Neural progenitor cell (in vitro differentiated cells): ENCODE data around the gene NOP16. TPM values are rescaled to one million over a fixed set of nuclear protein-coding genes. Genes with fewer than 3 reads are reported as not detected.

ENCODE experiments used
- DNase-seq: peaks from one replicate; pipeline ENCODE4 v3.0.0-alpha.2; 2016; ENCODE audit warnings: low spot score
- H2AFZ ChIP-seq: fragments of 200-600 bp; sonication (generic); replicated peaks from 2 replicates; pipeline ENCODE4 v1.6.1; 2016; ENCODE audit warnings: antibody characterized with exemption
- H3F3A ChIP-seq: fragments of 200-600 bp; sonication (generic); 2 replicates; pipeline ENCODE4 v1.6.1; 2016; ENCODE audit warnings: antibody characterized with exemption, low read depth
- H3K27ac ChIP-seq: fragments of 200-600 bp; sonication (generic); 2 replicates; pipeline ENCODE4 v1.5.1; 2016; ENCODE audit warnings: mild to moderate bottlenecking
- H3K27me3 ChIP-seq: fragments of 200-600 bp; sonication (generic); 2 replicates; pipeline ENCODE4 v1.6.1; 2016; ENCODE audit warnings: mild to moderate bottlenecking, moderate library complexity
- H3K36me3 ChIP-seq: fragments of 200-600 bp; sonication (generic); 2 replicates; pipeline ENCODE4 v1.5.1; 2016
- H3K4me1 ChIP-seq: fragments of 200-600 bp; sonication (generic); 2 replicates; pipeline ENCODE4 v1.6.1; 2016; ENCODE audit warnings: mixed run types
- H3K4me2 ChIP-seq: fragments of 200-600 bp; sonication (generic); 2 replicates; pipeline ENCODE4 v1.6.1; 2016
- H3K4me3 ChIP-seq: fragments of 200-600 bp; sonication (generic); 2 replicates; pipeline ENCODE4 v1.5.1; 2016
- H3K79me2 ChIP-seq: fragments of 200-600 bp; sonication (generic); 2 replicates; pipeline ENCODE4 v1.6.1; 2016; ENCODE audit warnings: low read depth
- H3K9ac ChIP-seq: fragments of 200-600 bp; sonication (generic); 2 replicates; pipeline ENCODE4 v1.6.1; 2016
- H3K9me3 ChIP-seq: fragments of 200-600 bp; sonication (generic); 2 replicates; pipeline ENCODE4 v1.5.1; 2016; ENCODE audit warnings: low read depth
- H4K20me1 ChIP-seq: fragments of 200-600 bp; sonication (generic); 2 replicates; pipeline ENCODE4 v1.6.1; 2016; ENCODE audit warnings: low read depth
- H3K27ac Mint-ChIP-seq: 3 replicates; pipeline ENCODE4 v1.8.0; 2021; ENCODE audit warnings: mixed read lengths
- H3K27me3 Mint-ChIP-seq: 2 replicates; pipeline ENCODE4 v1.8.0; 2022; ENCODE audit warnings: low read depth, mild to moderate bottlenecking, inconsistent platforms, moderate library complexity, mixed read lengths; ENCODE audit not compliant: insufficient read depth
- H3K36me3 Mint-ChIP-seq: 3 replicates; pipeline ENCODE4 v1.8.0; 2021; ENCODE audit warnings: mixed read lengths
- H3K4me1 Mint-ChIP-seq: 3 replicates; pipeline ENCODE4 v1.8.0; 2021; ENCODE audit warnings: mixed read lengths
- H3K4me3 Mint-ChIP-seq: 3 replicates; pipeline ENCODE4 v1.8.0; 2021; ENCODE audit warnings: mild to moderate bottlenecking, moderate library complexity, mixed read lengths
- H3K9me3 Mint-ChIP-seq: 3 replicates; pipeline ENCODE4 v1.8.0; 2020; ENCODE audit warnings: mixed read lengths
- CTCF ChIP-seq: fragments of 200-600 bp; sonication (generic); IDR thresholded peaks from 2 replicates; pipeline ENCODE4 v1.5.1; 2017; ENCODE audit warnings: antibody characterized with exemption, mild to moderate bottlenecking
- EZH2 ChIP-seq: fragments of 200-600 bp; sonication (generic); IDR thresholded peaks from 2 replicates; pipeline ENCODE4 v1.6.1; 2017; ENCODE audit warnings: antibody characterized with exemption, mild to moderate bottlenecking, moderate library complexity
- EZH2phosphoT487 ChIP-seq: fragments of 200-600 bp; sonication (generic); IDR thresholded peaks from 2 replicates; pipeline ENCODE4 v1.6.1; 2017; ENCODE audit warnings: antibody characterized with exemption
- total RNA-seq: library from RNA; depleted of rRNA; stranded (reverse); fragments of >200 nt; gene quantifications from 2 replicates; pipeline ENCODE4 v1.2.3, GENCODE V29; 2015; ENCODE audit warnings: low replicate concordance

The NOP16 gene
- total RNA-seq, 1 donor from 2014 or later = 10.3 TPM

GRCh38 chr5:176368726-176369125 lies 19.7 kb downstream of the NOP16 start:
- Histone ChIP-seq H3K9me3 (no peaks in the 10 kb centered on the region), H3K4me2 (no peak overlapping the region), H3K4me1 (no peaks in the 10 kb centered on the region), H4K20me1 (peaks cover 7% of the 10 kb centered on the region), H2AFZ (no peak overlapping the region), H3K4me3 (no peak overlapping the region), H3F3A (no peaks in the 10 kb centered on the region), H3K27ac (no peak overlapping the region), H3K27me3 (peaks cover 39% of the 10 kb centered on the region), H3K9ac (no peak overlapping the region), H3K79me2 (no peaks in the 10 kb centered on the region), H3K36me3 (no peaks in the 10 kb centered on the region)
- H3K9me3 Mint-ChIP-seq = no peaks in the 10 kb centered on the region
- H3K27me3 Mint-ChIP-seq = peaks cover 7% of the 10 kb centered on the region
- H3K4me1 Mint-ChIP-seq = peaks cover 4% of the 10 kb centered on the region
- no peak overlapping the region for H3K27ac Mint-ChIP-seq
- H3K36me3 Mint-ChIP-seq = peaks cover 26% of the 10 kb centered on the region
- no peak for DNase-seq
- no peak overlapping the region for H3K4me3 Mint-ChIP-seq
- TF ChIP-seq EZH2phosphoT487 (no peak), EZH2 (no peak), CTCF (no peak)

GRCh38 chr5:176366232-176366894 lies 22.0 kb downstream of the NOP16 start:
- Histone ChIP-seq H3K9me3 (no peaks in the 10 kb centered on the region), H3K36me3 (no peaks in the 10 kb centered on the region), H3F3A (no peaks in the 10 kb centered on the region), H3K4me3 (peak overlapping the region; percentile 76), H3K27ac (no peak overlapping the region), H4K20me1 (peaks cover 7% of the 10 kb centered on the region), H3K79me2 (peaks cover 2% of the 10 kb centered on the region), H3K4me1 (no peaks in the 10 kb centered on the region), H3K9ac (peak overlapping the region; percentile 19), H2AFZ (peak overlapping the region; percentile 92), H3K4me2 (peak overlapping the region; percentile 78), H3K27me3 (peaks cover 60% of the 10 kb centered on the region)
- H3K27me3 Mint-ChIP-seq = peaks cover 12% of the 10 kb centered on the region
- H3K27ac Mint-ChIP-seq = no peak overlapping the region
- H3K4me1 Mint-ChIP-seq = peaks cover 6% of the 10 kb centered on the region
- TF ChIP-seq CTCF (no peak), EZH2 (peak; percentile 17)
- H3K4me3 Mint-ChIP-seq = peak overlapping the region; percentile 89
- no peak for DNase-seq
- H3K36me3 Mint-ChIP-seq = peaks cover 25% of the 10 kb centered on the region
- no peaks in the 10 kb centered on the region for H3K9me3 Mint-ChIP-seq

GRCh38 chr5:176365351-176366231 lies 22.8 kb downstream of the NOP16 start, which contains the start of gene ARL10:
Gene ARL10, plus strand, starts transcription at chr5:176365487. Its CDS starts 77 bp downstream, at chr5:176365564.
- peaks cover 12% of the 10 kb centered on the region for H3K27me3 Mint-ChIP-seq
- peaks cover 22% of the 10 kb centered on the region for H3K36me3 Mint-ChIP-seq
- H3K4me1 Mint-ChIP-seq = peaks cover 6% of the 10 kb centered on the region
- Histone ChIP-seq H3F3A (no peaks in the 10 kb centered on the region), H3K36me3 (no peaks in the 10 kb centered on the region), H3K4me3 (peak within 1 kb of the TSS; percentile 76), H4K20me1 (peaks cover 14% of the 10 kb centered on the region), H3K9me3 (no peaks in the 10 kb centered on the region), H3K4me1 (no peaks in the 10 kb centered on the region), H3K79me2 (peaks cover 10% of the 10 kb centered on the region), H2AFZ (peak within 1 kb of the TSS; percentile 92), H3K4me2 (peak within 1 kb of the TSS; percentile 78), H3K27me3 (peaks cover 60% of the 10 kb centered on the region), H3K27ac (no peak within 1 kb of the TSS), H3K9ac (peak within 1 kb of the TSS; percentile 19)
- H3K9me3 Mint-ChIP-seq = no peaks in the 10 kb centered on the region
- H3K27ac Mint-ChIP-seq = no peak within 1 kb of the TSS
- peak; percentile 44 for TF ChIP-seq EZH2
- TF ChIP-seq EZH2phosphoT487 = no peak
- peak within 1 kb of the TSS; percentile 89 for H3K4me3 Mint-ChIP-seq
- peak; percentile 86 for DNase-seq
